GM08714 (cell line): Measurements from ENCODE around the gene OR51F2.

ENCODE experiments used
- H3K4me3 ChIP-seq: fragments of 200-500 bp; sonication (Bioruptor generic); 2 replicates; pipeline ENCODE4 v1.5.1; 2014; ENCODE audit warnings: mild to moderate bottlenecking, low read length, inconsistent platforms
- ZNF274 ChIP-seq: IDR thresholded peaks from 2 replicates; pipeline ENCODE4 v1.6.1; 2012; ENCODE audit warnings: mild to moderate bottlenecking, low read depth, low read length

Gene OR51F2

GRCh38 chr11:4862447-4863236 lies 41.5 kb downstream of the OR51F2 start:
- no peak for TF ChIP-seq ZNF274
- no peak overlapping the region for H3K4me3 ChIP-seq

- TF ChIP-seq ZNF274: no peak
- no peak overlapping the region for H3K4me3 ChIP-seq
Observed at GRCh38 chr11:4863876-4864275, 42.8 kb downstream of the OR51F2 start.

- TF ChIP-seq ZNF274: no peak
- no peak overlapping the region for H3K4me3 ChIP-seq
Observed at GRCh38 chr11:4865855-4866254, 44.7 kb downstream of the OR51F2 start.
